ENCODE results near the gene METTL16.

DNA sequence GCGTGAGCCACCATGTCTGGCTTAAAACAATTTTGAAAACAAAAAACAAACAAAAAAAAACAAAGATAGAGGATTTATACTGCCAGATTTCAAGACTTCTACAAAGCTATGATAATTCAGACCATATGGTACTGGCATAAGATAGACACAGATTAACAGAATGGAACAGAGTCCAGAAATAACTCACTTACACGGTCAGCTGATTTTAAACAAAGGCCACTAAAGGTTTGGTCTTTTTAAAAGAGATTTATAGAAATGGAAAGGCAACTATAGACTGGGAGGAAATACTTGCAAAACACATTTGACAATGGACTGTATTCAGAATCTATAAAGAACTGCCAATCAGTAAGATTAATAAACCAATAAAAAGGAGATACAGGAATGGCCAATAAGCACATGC is 62.2 kb downstream of the METTL16 start:
- TF ChIP-seq, protein P1, sequence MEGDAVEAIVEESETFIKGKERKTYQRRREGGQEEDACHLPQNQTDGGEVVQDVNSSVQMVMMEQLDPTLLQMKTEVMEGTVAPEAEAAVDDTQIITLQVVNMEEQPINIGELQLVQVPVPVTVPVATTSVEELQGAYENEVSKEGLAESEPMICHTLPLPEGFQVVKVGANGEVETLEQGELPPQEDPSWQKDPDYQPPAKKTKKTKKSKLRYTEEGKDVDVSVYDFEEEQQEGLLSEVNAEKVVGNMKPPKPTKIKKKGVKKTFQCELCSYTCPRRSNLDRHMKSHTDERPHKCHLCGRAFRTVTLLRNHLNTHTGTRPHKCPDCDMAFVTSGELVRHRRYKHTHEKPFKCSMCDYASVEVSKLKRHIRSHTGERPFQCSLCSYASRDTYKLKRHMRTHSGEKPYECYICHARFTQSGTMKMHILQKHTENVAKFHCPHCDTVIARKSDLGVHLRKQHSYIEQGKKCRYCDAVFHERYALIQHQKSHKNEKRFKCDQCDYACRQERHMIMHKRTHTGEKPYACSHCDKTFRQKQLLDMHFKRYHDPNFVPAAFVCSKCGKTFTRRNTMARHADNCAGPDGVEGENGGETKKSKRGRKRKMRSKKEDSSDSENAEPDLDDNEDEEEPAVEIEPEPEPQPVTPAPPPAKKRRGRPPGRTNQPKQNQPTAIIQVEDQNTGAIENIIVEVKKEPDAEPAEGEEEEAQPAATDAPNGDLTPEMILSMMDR (IDR thresholded peaks at IDR 0.05): no peak
- TF ChIP-seq POLR2AphosphoS5 (IDR thresholded peaks at IDR 0.05; ENCODE audit: low read depth, low read length): no peak
- no peak for TF ChIP-seq EZH2phosphoT487 (IDR thresholded peaks at IDR 0.05; ENCODE audit: borderline replicate concordance, low read depth)

All from SK-N-SH (cell line).